Measurements from ENCODE around the gene NCAPD2.

GRCh38 chr12:6547566-6547965 is 53.7 kb downstream of the NCAPD2 start:
- TF ChIP-seq POLR2A (IDR thresholded peaks at IDR 0.05; ENCODE audit: low read depth) (no peak), CTCF (IDR thresholded peaks at IDR 0.05) (no peak), POLR2AphosphoS5 (IDR thresholded peaks at IDR 0.05) (no peak), EP300 (IDR thresholded peaks at IDR 0.05) (no peak)
